HG03571 (cell line): ENCODE results near the gene HAPLN2.
"Not testable (repeated sequence)": the region's sequence is repeated elsewhere in the genome, so short reads cannot be mapped to it uniquely, and the experiment has no call there.

ENCODE experiments used
- ATAC-seq: cut with Tn5 transposase; IDR thresholded peaks from one replicate; pipeline ENCODE4 v1.9.1; 2021; ENCODE audit not compliant: unreplicated experiment

Gene HAPLN2

DNA sequence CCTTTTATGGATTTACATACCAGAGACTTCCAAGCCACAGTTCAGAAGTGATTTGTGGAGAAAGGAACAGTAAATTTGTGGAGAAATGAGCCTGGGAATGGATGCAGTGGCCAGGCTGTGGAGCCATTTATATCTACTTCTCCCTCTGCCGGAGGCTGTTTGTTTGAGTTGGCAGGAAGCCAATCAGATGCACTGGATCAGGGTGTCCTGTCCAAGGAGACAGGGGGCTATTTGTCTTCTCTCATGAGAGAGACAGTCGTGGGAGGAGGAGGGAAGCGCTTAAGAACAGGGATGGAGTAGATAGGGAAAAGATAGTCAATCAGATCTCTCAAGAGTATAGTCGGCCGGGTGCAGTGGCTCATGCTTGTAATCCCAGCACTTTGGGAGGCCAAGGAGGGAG lies 2.8 kb upstream of the HAPLN2 start:
- no peak for ATAC-seq

DNA sequence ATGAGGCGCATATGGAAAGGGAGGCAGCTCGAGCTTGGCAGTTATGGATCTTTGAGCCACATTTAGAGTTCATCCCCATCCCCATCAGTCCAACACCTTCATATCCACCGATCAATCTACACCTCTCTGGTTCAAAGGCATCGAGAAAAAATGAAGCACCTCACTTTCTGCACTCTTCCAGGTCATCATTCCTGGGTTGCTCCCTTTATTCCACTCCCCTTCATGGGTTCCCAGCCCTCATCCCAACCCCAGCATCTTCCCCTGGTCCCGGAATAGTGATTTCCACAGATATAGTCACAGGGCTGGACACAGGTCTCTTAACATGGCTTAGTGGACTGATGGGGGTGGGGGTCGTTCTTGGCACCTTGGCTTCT lies 354 bp downstream of the HAPLN2 start:
- no peak for ATAC-seq

DNA sequence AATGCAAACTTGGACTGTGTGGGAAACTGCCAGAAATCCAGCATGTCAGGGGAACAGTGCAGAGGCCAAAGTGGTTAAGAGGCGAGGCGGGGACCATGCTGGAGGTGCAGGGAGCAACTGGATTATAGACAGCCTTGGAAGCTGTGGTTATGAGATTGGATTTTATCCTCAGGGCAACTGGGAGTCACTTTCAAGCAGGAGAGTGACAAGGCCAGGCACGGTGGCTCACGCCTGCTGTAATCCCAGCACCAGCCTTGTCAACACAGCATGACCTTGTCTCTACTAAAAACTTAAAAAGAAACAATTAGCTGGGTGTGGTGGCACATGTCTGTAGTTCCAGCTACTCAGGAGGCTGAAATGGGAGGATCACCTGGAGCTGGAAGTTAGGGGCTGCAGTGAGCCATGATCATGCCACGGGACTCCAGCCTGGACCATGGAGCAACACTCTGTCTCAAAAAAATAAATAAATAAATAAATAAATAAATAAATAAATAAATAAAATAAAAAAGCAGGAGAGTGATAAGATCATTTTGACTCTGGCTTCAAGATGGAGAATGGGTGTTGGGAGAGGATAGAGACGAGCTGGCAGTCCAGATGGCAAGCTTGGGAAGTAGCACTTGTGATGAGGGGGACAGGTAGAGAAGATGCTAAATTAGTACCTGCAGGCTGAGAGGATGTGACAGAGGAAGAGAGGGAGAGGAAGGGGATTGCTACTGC lies 3.5 kb downstream of the HAPLN2 start:
- no peak for ATAC-seq

GRCh38 chr1:156623946-156624813 lies 5.0 kb downstream of the HAPLN2 start:
- ATAC-seq, result no peak

DNA sequence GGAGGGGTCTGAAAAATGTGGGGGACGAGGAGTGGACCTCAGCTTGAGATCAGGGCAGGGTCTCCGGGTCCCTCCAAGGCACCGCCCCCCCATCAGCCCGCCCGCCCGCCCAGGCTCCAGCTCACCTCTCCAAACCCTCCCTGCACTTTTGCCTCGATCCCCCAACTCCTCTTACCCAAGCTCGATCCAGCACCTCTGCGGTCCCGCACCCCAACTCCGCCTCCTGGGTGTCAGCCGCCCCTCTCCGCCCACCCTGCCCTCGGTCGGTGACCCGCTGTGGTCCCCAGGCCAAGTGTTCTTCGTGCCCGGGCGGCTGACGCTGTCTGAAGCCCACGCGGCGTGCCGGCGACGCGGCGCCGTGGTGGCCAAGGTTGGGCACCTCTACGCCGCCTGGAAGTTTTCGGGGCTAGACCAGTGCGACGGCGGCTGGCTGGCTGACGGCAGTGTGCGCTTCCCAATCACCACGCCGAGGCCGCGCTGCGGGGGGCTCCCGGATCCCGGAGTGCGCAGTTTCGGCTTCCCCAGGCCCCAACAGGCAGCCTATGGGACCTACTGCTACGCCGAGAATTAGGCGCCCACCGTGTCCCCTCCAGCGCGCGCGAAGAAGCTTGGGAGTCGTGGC lies 5.7 kb downstream of the HAPLN2 start:
- ATAC-seq, result no peak

- ATAC-seq, result no peak
Measured at GRCh38 chr1:156625436-156626078, 6.3 kb downstream of the HAPLN2 start.

GRCh38 chr1:156626079-156626438 lies 6.8 kb downstream of the HAPLN2 start:
- ATAC-seq, result no peak

DNA sequence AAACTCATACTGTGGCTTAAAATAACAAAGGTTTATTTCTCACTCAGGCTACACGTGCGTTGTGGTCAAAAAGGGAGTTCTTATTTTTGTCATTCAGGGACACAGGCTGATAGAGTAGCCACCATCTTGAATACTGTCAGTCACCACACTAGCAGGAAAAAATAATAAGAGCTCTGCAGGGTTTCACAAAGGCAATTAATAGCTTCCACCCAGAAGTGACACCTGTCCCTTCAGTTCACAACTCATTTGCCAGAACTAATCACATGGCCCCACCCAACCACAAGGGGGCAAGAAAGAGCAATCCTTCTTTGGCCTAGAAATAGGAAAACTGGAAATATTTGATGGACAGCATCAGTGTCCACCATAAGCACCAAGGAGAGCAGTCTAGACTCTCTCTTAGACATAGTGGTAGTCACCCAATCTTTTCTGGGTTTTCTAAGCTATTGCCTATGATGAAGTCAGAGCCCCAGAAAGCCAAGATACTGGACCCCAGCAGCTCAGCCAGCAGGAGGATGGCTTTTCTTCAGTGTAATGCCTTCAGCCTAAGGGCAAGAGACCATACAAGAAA lies 8.2 kb downstream of the HAPLN2 start:
- no peak for ATAC-seq

- ATAC-seq, result no peak
Measured at GRCh38 chr1:156629823-156630449, 10.7 kb downstream of the HAPLN2 start.

DNA sequence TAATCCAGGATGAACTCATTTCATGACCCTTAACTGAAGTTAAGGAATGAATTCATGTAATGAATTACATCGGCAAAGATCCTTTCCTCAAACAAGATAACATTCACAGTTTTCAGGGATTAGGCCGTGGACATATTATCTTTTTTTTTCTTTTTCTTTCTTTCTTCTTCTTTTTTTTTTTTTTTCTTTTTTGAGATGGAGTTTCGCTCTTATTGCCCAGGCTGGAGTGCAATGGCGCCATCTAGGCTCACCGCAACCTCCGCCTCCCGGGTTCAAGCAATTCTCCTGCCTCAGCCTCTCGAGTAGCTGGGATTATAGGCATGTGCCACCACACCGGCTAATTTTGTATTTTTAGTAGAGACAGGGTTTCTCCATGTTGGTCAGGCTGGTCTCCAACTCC lies 11.9 kb downstream of the HAPLN2 start:
- ATAC-seq, result not testable (repeated sequence)

GRCh38 chr1:156632355-156632754 lies 13.1 kb downstream of the HAPLN2 start:
- no peak for ATAC-seq

GRCh38 chr1:156638189-156638985 lies 19.2 kb downstream of the HAPLN2 start:
- no peak for ATAC-seq

- no peak for ATAC-seq
Measured at GRCh38 chr1:156639601-156640101, 20.4 kb downstream of the HAPLN2 start.

GRCh38 chr1:156640842-156641706 lies 21.9 kb downstream of the HAPLN2 start:
- ATAC-seq, result no peak

- no peak for ATAC-seq
Measured at GRCh38 chr1:156641761-156642264, 22.6 kb downstream of the HAPLN2 start, which contains the start of gene BCAN. Gene BCAN (plus strand): TSS chr1:156642117. CDS start chr1:156646055, 3,938 bp downstream.

- no peak for ATAC-seq
Measured at GRCh38 chr1:156642265-156643048, 23.2 kb downstream of the HAPLN2 start.

DNA sequence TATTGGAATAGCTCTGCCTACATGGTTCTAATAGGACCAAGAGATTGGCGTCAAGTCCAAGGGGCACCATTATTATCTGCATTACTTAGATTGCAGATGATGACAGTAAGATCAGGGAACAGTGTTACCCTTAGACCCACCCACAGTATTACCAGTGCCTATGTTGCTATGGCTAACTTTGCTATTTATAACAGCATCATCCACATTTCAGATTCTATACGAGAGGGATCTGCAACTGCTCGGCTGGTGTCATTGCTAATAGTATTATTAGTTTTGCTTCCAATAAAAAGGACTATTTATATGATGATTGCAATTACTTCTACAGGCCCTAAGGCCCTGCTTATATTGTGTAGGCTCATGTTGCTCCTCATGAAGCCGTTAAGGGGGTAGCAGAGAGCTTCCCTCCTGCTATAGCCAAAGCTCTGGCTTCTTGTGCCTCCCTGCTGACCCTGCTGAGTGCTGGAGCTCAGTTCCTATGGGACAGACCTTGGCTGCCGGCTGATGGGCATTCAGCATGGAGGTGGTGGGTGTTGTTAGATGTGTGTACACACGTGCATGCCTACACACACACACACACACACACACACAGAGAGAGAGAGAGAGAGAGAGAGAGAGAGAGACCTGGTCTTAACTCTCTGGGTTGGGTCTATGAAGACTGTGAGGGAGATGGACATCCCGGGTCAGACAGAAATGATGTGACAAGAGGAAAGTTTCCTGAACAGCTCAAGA lies 24.0 kb downstream of the HAPLN2 start:
- no peak for ATAC-seq
